Astrocyte (in vitro differentiated cells and primary cell): Measurements from ENCODE around the gene SGO1. TPM values are rescaled to one million over a fixed set of nuclear protein-coding genes. Genes with fewer than 3 reads are reported as not detected.

Experiments
- DNase-seq: peaks from one replicate; pipeline ENCODE4 v3.0.0-alpha.2; 2010; ENCODE audit warnings: low read depth
- FAIRE-seq: peaks from 2 replicates; lab custom pipeline; 2011; peaks lifted over from hg19 to GRCh38; lab: Jason Lieb, UNC
- H2AFZ ChIP-seq: 2 replicates; pipeline ENCODE4 v1.6.0; 2012; ENCODE audit warnings: low read depth, low read length, inconsistent platforms
- H3K27ac ChIP-seq: 2 replicates; pipeline ENCODE4 v1.5.1; 2011; ENCODE audit warnings: low read depth, low read length, inconsistent platforms
- H3K27me3 ChIP-seq: 2 replicates; pipeline ENCODE4 v1.6.0; 2011; ENCODE audit warnings: low read length, inconsistent platforms; ENCODE audit not compliant: insufficient read depth
- H3K36me3 ChIP-seq: 2 replicates; pipeline ENCODE4 v1.5.1; 2011; ENCODE audit warnings: low read length, inconsistent platforms; ENCODE audit not compliant: insufficient read depth
- H3K4me1 ChIP-seq: 2 replicates; pipeline ENCODE4 v1.5.1; 2011; ENCODE audit warnings: low read length, inconsistent platforms; ENCODE audit not compliant: insufficient read depth
- H3K4me2 ChIP-seq: 2 replicates; pipeline ENCODE4 v1.6.0; 2012; ENCODE audit warnings: low read length, inconsistent platforms
- H3K4me3 ChIP-seq: 2 replicates; pipeline ENCODE4 v1.5.1; 2011; ENCODE audit warnings: low read depth, mild to moderate bottlenecking, low read length, inconsistent platforms; ENCODE audit not compliant: insufficient read depth
- H3K79me2 ChIP-seq: 2 replicates; pipeline ENCODE4 v1.6.0; 2012; ENCODE audit warnings: mild to moderate bottlenecking, low read length, inconsistent platforms; ENCODE audit not compliant: insufficient read depth
- H3K9ac ChIP-seq: 2 replicates; pipeline ENCODE4 v1.6.0; 2012; ENCODE audit warnings: mild to moderate bottlenecking, low read length, inconsistent platforms
- H3K9me3 ChIP-seq: 2 replicates; pipeline ENCODE4 v1.5.1; 2012; ENCODE audit warnings: low read depth, mild to moderate bottlenecking, low read length, inconsistent platforms; ENCODE audit not compliant: insufficient read depth
- H4K20me1 ChIP-seq: 2 replicates; pipeline ENCODE4 v1.6.0; 2012; ENCODE audit warnings: low read length, inconsistent platforms; ENCODE audit not compliant: insufficient read depth
- H3K27ac Mint-ChIP-seq: one replicate; pipeline ENCODE4 v1.8.0; 2021; ENCODE audit warnings: mild to moderate bottlenecking, mixed read lengths; ENCODE audit not compliant: unreplicated experiment
- H3K27me3 Mint-ChIP-seq: one replicate; pipeline ENCODE4 v1.8.0; 2021; ENCODE audit warnings: low read depth, mixed read lengths; ENCODE audit not compliant: unreplicated experiment
- H3K36me3 Mint-ChIP-seq: one replicate; pipeline ENCODE4 v1.8.0; 2021; ENCODE audit warnings: low read depth, mixed read lengths; ENCODE audit not compliant: unreplicated experiment
- H3K4me1 Mint-ChIP-seq: one replicate; pipeline ENCODE4 v1.8.0; 2021; ENCODE audit warnings: low read depth, mixed read lengths; ENCODE audit not compliant: unreplicated experiment
- H3K4me3 Mint-ChIP-seq: one replicate; pipeline ENCODE4 v1.8.0; 2021; ENCODE audit warnings: mild to moderate bottlenecking, moderate library complexity, mixed read lengths; ENCODE audit not compliant: unreplicated experiment
- H3K9me3 Mint-ChIP-seq: one replicate; pipeline ENCODE4 v1.8.0; 2021; ENCODE audit warnings: mild to moderate bottlenecking, mixed read lengths; ENCODE audit not compliant: unreplicated experiment
- CTCF ChIP-seq: IDR thresholded peaks from 2 replicates; pipeline ENCODE4 v1.5.1; 2011; ENCODE audit warnings: low read depth, mild to moderate bottlenecking, inconsistent platforms, low read length, moderate library complexity; ENCODE audit not compliant: insufficient read depth
- EZH2 ChIP-seq: IDR thresholded peaks from 2 replicates; pipeline ENCODE4 v1.6.1; 2012; ENCODE audit warnings: mild to moderate bottlenecking, low read length, inconsistent platforms; ENCODE audit not compliant: insufficient read depth
- total RNA-seq: library from RNA; stranded (reverse); gene quantifications from 2 replicates; pipeline ENCODE4 v1.2.1, GENCODE V29; 2021

Gene SGO1
- total RNA-seq, 1 donor from 2014 or later: 3.0 TPM

GRCh38 chr3:20173844-20174410 lies 12.1 kb downstream of the SGO1 start:
- no peak overlapping the region for H3K4me2 ChIP-seq
- FAIRE-seq: no peak
- H3K36me3 Mint-ChIP-seq: no peaks in the 10 kb centered on the region
- H3K27me3 ChIP-seq: no peaks in the 10 kb centered on the region
- no peak for DNase-seq
- no peak overlapping the region for H3K4me3 Mint-ChIP-seq
- no peaks in the 10 kb centered on the region for H3K27me3 Mint-ChIP-seq
- H3K9ac ChIP-seq: no peak overlapping the region
- TF ChIP-seq CTCF (no peak), EZH2 (no peak)
- H3K9me3 ChIP-seq: no peaks in the 10 kb centered on the region
- no peak overlapping the region for H3K27ac Mint-ChIP-seq
- H3K4me1 Mint-ChIP-seq: no peaks in the 10 kb centered on the region
- no peaks in the 10 kb centered on the region for H3K79me2 ChIP-seq
- H3K9me3 Mint-ChIP-seq: no peaks in the 10 kb centered on the region
- H3K4me1 ChIP-seq: no peaks in the 10 kb centered on the region
- H3K4me3 ChIP-seq: no peak overlapping the region
- peaks cover 11% of the 10 kb centered on the region for H3K36me3 ChIP-seq
- H4K20me1 ChIP-seq: no peaks in the 10 kb centered on the region
- no peak overlapping the region for H3K27ac ChIP-seq
- no peak overlapping the region for H2AFZ ChIP-seq

GRCh38 chr3:20161714-20162113 lies 24.3 kb downstream of the SGO1 start:
- no peak overlapping the region for H3K27ac Mint-ChIP-seq
- no peaks in the 10 kb centered on the region for H3K79me2 ChIP-seq

More at GRCh38 chr3:20161714-20162113, 24.3 kb downstream of the SGO1 start:
- H3K4me3 Mint-ChIP-seq: no peak overlapping the region
- H3K9me3 Mint-ChIP-seq: no peaks in the 10 kb centered on the region
- Histone ChIP-seq H2AFZ (no peak overlapping the region), H3K9ac (no peak overlapping the region), H3K4me1 (no peaks in the 10 kb centered on the region), H3K27me3 (no peaks in the 10 kb centered on the region), H3K27ac (no peak overlapping the region), H4K20me1 (no peaks in the 10 kb centered on the region), H3K36me3 (peaks cover 9% of the 10 kb centered on the region), H3K4me2 (no peak overlapping the region), H3K9me3 (no peaks in the 10 kb centered on the region), H3K4me3 (no peak overlapping the region)
- peaks cover 1% of the 10 kb centered on the region for H3K4me1 Mint-ChIP-seq
- no peak for FAIRE-seq
- H3K36me3 Mint-ChIP-seq: no peaks in the 10 kb centered on the region
- DNase-seq: no peak
- TF ChIP-seq CTCF (no peak), EZH2 (no peak)
- H3K27me3 Mint-ChIP-seq: no peaks in the 10 kb centered on the region
